Measurements from ENCODE around the gene CDHR4.
"Not testable (repeated sequence)": the region's sequence is repeated elsewhere in the genome, so short reads cannot be mapped to it uniquely, and the experiment has no call there.

Gene CDHR4, protein sequence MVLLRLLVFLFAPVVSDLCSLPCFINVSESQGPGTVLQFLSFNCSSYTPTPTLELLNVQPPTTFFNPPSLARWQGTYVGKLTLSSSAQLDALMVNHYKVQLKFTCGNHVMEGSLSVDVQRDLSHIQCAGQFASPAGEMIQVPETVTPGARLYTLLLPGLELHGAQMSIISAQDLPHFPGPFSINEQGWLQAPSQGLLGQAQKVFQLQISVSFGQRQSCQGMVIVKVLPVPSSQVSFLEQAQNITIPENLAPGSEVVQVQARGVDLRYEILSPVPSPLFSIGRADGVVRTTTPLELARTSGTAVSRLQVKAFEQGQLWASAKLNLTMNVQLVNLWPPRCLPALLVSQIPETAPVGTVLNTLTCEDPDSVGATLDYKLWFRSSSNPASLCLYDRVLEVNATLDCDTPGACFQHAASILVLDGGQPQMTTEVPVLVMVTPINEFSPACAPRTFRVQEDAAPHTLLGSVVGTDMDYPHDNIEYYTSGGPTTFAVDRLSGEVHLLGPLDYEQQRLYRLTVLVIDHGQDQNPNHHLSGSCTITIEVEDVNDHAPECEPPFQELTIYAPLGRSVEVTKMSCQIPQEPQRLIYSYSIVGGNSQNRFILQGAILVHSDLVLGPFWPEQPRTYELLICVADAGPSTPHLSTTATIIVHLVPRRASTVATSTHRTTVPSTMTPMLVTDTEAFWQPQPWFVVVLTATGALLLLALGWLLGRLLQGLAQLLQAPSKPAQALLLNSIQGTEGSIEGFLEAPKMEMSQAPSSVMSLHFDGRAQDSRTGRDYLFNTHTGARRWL

DNA sequence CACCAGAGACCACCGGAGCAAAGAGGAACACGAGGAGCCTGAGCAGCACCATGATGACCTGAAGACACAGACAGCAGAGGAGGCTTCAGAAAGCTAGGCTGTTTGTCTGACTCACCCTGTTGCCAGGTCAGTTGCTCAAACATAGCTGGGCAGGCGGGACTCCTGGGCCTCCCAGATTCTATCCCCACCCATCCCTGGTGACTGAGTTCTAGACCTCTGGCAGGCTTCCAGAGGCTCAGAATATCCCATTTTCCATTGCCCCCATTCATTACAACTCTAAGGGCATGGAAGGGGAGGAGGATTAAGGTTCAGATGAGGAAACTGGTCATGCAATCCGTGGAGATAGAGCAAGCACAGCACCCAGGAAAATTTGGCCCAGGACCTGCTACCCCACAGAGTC lies at the start of gene CDHR4:
TSS of gene CDHR4 (minus strand) at position 113 of the 400 bp plus-strand sequence. CDS start at position 52, 61 bp downstream.
- no peak for DNase-seq

DNA sequence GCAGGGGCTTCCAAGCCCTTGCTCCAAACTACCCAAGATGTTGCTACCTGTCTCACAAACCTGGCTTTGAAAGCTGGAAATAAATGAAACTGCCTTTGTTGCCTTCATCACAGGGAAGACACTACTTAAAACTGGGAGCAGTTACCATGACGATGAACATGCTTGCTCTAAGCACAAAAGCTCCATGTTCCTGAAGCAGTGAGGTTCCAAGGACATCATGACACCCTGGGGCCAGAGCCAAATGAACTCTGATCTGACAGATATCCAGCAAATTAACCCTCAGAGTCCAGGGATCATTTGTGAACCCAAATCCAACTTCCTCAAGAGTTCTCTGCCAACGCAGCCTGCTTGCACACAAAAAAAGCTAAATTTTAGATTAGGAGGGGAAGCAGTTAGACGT lies 46.0 kb upstream of the CDHR4 start:
- no peak for DNase-seq

DNA sequence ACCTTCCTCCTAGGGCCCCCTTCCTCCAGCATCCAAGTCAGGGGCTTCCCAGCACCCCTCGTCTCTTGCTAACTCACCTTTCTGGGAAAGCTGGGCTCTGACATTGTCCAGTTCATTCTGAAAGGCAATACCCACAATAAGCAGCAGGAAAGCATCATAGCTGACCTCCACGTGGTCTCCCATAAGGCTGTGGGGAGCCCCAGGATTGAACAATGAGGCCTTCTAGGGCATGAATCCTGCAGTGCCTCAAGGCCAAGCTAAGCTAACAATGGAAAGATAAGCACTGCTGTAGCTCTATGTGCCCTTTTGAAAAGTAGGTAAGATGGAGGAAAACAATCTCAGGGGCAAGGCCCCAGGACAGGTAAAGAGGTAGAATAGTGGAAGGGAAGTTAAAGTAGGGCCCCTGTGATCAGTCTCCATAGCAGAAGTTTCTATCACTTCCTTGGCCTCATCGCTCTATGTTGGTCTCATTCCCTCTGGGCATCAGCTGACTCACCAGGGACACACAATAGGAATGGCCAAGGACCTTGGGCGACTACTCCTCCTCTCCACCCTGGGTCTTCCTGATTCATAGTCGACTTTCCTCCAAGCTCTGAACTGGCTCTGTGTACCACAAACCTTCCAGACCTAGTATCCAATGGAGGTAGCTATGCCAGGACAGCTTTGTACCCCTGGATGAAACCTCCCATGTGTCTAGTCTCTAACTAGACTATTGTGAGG lies 45.0 kb upstream of the CDHR4 start:
- no peak for DNase-seq

DNA sequence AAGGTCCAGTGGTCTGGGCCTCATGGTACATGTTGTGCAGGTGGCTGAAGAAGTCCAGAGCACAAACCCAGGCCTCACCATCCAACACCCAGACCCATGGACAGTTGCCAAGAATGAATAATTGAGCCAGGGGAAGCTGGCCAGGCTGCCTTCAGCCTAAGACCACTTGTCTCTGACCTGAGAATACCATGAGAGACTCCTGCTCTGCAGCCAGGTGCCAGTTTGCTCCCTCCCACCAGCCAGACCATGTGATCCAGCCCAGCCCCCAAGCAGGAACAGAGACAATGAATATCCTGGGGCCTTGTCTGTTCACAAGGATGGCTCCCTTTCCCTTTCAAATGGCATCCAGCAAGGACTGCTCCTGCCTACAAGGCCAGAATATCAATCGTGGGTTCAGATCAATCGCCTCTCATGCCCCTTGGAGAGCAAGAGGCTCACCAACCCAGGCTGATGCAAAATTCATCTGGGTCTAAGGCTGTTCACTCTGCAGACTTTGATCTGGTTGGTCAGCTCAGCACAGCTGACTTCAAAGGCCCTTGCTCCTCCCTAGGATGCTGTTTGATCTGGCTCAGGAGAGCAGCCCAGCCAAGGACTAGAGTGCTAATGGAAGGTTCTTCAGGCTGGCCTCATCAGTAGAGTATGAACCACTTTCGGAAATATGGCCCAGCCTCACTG lies 43.3 kb upstream of the CDHR4 start:
- no peak for DNase-seq

DNA sequence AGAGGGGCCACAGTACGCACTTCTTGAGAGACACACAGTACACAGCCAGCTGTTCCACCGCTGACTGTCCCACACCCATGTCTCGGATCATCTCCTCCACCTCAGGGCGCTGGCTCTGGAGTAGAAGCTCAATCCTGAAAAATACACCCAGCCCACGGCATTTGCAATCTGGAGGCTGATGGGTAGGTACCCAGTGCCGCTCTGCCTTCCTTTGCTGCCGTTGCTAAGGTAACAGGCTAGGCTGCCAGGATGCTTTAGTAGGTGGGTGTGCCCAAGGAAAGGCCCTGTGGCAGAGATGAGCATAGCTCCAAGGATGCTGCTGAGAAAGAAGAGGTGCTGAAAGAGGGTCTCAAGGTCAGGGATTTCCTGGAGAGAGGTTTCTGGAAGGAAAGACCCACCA lies 42.1 kb upstream of the CDHR4 start:
- DNase-seq, result no peak

DNA sequence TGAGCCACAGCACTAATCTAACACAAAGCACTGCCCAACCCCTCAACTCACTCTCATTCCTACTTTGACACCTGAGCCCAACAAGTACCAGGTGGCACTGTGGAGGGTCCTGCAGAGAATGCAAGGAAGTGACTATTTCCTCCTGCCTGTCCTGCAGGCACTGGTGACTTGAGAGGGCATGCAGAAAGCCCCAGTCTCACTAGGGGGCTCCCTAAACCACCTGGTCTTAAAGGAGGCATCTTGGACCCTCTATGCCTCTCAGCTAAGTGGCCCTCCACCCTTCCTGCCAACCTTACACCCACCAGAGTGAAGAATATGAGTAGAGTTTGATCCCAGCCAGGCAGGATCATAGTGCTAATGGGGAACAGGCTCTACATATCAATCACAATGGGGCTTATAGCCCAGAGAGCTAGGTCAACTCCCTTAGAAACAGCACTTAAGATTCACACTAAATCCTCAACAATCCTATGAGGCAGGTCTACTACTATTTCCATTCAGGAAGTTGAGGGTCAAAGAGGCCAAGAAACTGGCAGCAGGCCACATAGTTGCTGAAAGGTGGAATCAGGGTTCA lies 41.5 kb upstream of the CDHR4 start:
- DNase-seq, result no peak

DNA sequence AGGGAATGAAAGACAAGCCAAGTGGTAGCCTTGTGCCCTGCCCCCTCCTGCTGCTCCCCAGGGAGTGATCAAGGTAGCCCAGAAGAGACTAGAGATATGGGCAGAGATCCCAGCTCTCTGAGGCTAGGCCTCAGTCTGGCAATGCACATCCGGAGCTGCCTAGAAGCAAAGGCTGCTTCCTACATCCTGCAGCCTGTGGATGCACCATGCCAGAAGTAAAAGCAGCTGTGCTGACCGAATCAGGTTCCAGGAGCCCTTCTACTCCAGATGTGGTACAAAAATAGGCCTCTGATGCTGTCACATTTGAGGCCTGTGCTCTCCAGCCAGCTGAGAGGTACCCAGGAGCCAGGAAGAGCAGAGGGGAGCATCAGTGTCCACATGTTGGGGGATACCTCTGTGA lies 40.7 kb upstream of the CDHR4 start:
- DNase-seq, result no peak

DNA sequence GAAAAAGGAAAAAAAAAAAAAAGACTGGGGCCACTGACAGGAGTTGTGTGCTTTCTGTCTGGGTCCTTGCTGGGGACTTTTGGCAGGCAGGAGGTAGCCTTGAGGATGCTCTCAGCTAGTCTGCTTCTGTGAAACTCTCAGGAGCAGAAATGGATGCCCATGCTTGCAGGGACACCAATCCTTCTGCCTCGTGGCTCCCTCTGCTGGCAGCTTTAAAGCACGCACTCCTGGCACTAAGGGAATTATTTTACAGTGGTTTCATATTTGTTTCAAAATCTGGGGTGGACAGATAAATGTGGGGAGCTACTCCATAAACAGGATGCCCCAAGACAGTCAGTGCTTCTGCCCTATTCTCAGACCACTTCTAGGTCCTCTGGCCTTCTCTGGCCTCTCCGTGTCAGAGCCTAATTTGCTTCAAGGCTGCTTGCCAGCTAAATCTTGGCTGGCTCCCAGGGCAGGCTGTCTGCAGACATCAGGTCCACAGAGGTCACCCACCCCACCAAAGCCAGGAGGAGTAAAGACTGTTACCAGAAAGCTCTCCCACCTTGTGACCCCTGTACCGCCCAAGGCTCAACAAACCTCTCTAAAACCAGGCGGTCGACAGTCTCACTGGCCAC lies 39.6 kb upstream of the CDHR4 start:
- peak; percentile 72 for DNase-seq

DNA sequence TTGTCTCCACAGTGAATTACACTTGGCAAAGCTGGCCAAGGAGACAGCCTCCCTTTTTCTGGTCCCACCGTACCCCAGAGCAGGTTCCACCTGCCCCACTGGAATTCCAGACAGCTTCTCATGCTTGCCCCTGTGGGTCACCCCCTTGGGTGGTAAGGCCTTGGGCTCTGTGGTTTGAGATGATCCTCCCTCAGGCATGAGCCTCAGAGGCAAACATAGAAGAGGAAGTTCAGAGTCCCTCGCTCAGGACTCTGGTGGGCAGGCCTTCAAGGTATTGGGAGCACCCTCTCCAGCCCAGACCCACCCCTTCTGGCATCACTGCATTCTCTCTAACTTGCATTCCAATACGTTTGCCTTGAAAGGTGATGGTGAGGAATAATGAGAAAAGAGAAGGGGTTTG lies 31.7 kb upstream of the CDHR4 start:
- DNase-seq, result no peak

DNA sequence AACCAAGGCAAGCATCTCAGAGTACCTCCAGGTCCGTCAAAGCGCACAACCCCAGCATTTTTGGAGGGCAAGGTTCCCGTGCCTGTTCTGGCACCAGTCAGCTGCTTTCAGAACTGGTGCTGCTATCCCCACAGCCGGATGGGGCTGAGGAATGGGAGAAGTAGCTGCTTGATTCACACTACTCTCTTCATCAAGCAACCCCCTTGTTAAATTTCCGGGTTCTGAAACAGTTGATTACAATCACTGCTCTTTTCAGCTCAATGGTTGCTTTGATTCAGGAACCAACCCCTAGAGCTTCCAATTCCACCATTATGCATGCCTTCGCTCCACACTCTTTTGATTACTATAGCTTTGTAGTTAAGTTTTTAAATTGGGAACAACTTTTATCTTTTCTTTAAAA lies 26.3 kb upstream of the CDHR4 start:
- no peak for DNase-seq

DNA sequence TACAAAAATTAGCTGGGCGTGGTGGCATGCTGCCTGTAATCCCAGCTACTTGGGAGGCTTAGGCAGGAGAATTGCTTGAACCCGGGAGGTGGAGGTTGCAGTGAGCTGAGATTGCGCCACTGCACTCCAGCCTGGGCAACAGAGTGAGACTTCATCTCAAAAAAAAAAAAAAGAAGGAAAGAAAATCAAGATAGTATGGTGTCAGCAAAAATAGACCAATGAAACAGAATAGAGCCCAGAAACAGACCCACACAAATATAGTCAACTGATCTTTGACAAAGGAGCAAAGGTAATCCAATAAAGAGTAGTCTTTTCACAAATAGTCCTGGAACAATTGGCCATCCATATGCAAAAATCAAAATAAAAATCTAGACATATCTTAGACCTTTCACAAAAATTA lies 23.5 kb upstream of the CDHR4 start:
- DNase-seq, result not testable (repeated sequence)

DNA sequence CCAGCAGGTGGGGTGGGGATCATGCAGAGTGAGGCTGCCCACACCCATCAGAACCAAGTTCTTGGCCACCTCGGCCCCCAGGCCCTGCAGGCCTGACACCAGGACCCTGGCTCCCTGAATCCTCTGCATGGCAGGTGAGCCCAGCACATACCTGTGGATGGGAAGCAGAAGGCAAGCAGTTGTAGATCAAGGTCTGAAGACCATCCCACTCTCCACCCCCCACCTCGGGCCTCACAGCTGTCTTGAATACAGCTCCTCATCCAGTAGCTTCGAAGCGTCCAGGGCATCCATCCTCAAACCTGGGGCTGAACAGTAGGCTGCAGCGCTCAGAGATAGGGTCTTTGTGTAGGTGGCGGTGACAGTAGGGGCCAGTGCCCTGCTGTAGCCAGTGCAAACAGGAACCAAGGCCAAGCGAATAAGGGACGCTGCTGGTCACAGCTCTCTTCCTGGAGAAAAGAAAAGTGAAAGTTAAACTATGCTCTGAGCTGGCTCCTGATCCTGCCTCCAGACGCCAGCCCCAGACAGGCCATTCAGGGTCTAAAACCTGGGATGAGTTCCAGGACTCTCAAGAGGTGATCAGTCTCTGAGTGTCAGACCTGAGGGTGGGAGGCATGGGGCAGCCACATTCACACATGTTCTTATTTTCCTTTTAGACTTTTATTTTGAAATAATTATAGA lies 14.0 kb upstream of the CDHR4 start, which contains the start of gene UBA7:
TSS of gene UBA7 (minus strand) at position 457 of the 678 bp plus-strand sequence. CDS start at position 291, 166 bp downstream.
- DNase-seq, result no peak

DNA sequence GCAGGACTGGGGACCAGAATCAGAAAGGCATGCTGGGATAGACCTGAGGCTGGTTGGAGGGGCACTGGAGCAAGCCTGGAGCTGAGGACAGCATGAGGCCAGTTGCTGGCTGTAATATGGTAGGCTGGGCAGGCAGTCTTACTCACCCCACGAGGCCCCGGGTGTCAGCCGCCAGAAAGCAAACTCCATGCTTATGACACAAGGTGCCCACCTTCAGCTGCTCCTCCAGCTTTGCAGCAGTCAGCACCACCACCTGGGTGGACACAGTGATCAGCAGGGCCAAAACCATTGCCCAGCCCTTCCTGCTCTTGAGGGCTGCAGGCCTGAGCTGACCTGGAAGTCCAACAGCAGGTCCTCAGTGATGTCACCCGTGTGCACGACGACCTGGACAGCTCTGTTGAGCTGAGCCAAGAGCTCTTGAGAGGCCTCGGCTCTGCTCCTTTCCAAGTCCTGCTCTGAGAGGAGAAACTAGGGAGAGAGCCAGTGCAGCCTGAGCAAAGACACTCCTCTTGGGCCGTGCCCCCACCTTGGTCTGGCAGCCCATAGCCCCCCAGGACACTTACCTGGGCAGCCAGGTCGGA lies 13.3 kb upstream of the CDHR4 start:
- no peak for DNase-seq

DNA sequence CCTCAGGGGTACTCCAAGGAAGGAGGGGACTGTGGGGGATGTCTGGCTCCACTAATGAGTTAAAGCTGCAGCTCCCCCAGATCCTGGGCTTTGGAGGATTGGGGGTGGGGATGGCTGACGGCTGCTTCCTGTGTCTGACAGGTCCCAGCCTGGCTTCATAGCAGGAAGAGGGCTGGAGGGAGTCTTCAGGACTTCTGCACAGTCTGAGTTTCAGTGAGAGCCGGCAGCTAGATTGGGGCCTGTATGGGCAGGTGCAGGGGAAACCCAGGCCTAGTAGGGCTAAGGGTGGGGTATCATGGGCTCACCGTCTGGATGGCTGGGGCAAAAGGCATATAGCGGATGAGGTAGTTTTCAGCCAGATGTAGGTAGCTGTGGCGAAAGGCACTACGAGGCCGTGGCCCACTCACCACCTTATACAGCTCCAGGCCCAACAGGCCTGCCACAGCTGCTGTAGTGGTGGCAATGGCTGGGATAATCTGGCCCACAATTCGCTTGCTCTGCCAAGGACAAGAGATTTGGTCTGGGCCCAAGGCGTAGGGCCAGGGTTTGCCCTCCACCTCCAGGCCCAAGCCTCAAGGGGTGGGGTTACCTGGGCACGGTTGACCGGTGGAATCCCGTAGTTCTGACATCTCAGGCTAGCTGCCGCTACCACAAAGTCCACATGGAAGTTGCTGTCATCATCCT lies 7.9 kb upstream of the CDHR4 start:
- no peak for DNase-seq

DNA sequence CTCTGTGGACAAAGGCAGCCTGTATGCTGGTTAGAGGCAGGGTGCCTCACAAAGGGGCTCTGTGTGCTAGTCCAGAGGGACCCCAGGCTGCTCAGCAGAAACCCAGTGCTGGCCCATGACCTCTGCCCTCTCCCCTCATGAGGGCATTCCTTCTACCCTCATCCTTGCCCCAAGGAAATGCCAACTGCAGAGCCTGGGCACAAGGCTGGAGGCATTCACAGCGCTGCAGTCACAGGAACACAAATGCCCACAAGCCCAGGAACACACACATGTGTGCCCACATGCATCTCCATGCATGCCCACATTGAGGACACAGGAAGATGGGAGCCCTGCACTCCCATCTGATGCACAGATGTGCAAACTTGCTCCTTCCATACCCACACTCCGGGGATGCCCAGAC lies 7.2 kb upstream of the CDHR4 start:
- DNase-seq, result no peak

DNA sequence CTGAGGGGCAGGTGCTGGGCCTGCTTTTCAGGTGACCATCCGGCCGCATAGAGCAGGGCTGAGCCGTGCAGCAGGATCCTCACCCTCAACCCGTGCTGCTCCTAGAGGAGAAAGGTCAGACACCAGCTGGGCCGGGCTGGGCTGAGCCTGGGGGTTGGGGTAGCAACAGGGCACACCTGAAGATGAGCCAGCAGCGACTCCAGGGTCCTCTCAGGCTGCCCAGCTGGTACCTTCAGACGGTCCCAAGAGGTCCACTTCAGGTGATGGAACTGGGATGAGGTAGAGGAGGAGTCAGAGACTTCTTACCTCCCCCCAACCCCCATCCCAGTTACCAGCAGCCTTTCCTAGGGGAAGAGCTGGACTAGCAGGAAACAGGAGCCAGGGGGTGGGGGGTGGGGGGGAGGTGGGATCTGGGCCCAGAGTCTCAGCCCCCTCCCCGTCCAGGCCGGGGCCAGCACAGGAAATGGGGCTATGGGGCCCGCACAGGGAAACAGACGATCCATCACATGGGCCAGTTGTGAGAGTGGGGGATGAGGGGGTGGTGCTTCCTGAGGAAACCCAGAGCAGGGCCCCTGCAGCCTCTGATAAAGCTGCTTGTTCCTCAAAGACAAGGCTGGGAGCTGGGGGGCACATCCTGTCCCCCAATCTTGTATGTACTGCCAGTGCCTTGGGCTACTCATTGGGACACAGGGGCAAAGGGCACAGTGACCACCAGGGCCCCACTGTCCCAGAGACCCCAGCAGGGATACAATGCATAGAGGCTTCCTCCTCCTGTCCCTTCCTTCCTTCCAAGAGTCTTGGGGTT lies 6.4 kb upstream of the CDHR4 start:
- DNase-seq, result no peak

DNA sequence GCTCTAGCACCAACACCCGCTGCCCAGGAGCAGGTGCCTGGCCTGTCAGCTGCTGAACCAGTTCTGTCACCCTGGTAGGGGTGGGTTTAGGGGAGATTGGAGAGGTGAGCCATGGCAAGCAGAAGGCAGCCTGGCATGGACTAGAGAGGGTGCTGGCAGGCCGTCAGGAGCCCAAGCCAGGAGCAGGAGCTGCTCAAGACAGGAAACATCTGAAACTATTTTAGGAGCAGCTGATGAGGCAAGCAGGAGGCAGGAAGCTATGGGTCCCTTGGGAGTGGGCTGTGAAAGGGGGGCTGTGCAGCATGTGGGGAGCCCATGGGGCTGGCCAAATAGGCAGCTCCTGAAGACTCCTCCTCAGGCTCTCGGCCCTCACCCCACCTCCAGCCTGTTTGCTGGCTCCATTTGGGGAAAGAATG lies 5.7 kb upstream of the CDHR4 start:
- no peak for DNase-seq

DNA sequence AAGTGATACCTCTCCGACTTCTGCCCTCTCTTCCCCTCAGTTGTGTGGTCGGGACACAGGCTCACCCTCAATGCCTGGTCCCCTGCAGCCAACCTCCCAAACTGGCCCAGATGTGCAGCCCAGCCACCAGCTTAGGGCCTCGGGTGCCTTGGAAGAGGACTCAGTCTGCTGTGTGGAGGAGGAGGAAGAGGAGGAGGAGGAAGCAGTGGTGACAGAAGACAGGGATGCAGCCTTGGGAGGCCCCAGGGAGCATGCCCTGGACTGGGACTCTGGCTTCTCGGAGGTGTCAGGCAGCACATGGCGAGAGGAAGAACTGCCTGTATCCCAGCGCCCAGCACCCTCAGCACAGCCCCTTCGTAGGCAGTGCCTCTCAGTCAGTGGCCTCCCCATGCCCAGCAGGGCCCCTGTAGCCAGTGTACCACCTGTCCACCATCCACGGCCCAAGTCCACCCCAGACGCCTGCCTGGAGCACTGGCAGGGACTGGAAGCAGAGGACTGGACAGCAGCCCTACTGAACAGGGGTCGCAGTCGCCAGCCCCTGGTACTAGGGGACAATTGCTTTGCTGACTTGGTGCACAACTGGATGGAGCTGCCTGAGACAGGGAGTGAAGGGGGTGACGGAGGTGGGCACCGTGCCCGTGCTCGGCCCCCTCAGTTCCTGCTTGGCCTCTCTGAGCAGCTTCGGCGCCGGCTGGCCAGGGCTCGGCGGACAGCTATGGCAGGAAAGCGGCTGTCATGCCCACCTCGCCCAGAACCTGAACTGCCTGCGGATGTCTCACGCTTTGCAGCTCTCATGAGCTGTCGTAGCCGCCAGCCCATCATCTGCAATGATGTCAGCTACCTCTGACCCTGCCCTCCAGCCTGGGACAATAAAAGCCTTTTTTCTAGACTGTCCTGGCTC lies 4.7 kb upstream of the CDHR4 start:
- DNase-seq, result no peak

Measured in activated T-cell treated with anti-CD3 and anti-CD28 coated beads for 4 hours (primary cell).